ENCODE measurements around the gene ASTL. TPM values are rescaled to one million over a fixed set of nuclear protein-coding genes. Genes with fewer than 3 reads are reported as not detected.

The ASTL gene
- total RNA-seq, 1 experiment from 2014 or later, result 0.79 TPM

DNA sequence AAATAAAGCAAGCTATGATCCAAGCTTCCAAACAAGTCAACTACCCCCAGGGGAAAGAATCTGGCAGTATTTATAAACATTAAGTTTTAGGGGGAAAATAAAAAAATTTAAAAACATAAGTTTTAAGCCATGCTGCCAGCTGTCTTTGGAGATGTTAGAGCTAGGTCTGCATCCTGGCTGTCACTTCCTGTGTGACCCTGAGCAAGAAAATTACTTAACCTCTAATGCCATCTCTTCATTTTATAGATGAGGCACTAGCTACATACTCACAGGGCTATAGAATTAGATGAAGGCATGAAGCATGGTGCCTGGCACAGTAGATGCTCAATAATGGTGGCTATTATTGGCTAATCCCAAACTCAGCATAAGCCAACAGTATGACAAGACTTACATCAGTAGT lies 42.2 kb upstream of the ASTL start (continued):
- TF ChIP-seq SMAD4 (CRISPR knock-in tag; IDR thresholded peaks at IDR 0.05), result no peak
- no peak for TF ChIP-seq FOXJ3 (CRISPR knock-in tag; IDR thresholded peaks at IDR 0.05; ENCODE audit: borderline replicate concordance)
- no peak for TF ChIP-seq E2F1 (CRISPR knock-in tag; IDR thresholded peaks at IDR 0.05)
- TF ChIP-seq, protein P1, sequence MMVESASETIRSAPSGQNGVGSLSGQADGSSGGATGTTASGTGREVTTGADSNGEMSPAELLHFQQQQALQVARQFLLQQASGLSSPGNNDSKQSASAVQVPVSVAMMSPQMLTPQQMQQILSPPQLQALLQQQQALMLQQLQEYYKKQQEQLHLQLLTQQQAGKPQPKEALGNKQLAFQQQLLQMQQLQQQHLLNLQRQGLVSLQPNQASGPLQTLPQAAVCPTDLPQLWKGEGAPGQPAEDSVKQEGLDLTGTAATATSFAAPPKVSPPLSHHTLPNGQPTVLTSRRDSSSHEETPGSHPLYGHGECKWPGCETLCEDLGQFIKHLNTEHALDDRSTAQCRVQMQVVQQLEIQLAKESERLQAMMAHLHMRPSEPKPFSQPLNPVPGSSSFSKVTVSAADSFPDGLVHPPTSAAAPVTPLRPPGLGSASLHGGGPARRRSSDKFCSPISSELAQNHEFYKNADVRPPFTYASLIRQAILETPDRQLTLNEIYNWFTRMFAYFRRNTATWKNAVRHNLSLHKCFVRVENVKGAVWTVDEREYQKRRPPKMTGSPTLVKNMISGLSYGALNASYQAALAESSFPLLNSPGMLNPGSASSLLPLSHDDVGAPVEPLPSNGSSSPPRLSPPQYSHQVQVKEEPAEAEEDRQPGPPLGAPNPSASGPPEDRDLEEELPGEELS (CRISPR knock-in tag; IDR thresholded peaks at IDR 0.05), result no peak
- TF ChIP-seq TP53 (CRISPR knock-in tag; IDR thresholded peaks at IDR 0.05), result no peak
- no peak for TF ChIP-seq ZNF263 (CRISPR knock-in tag; IDR thresholded peaks at IDR 0.05; ENCODE audit: low read depth)

- Mint-ChIP-seq H3K4me1 (no peaks in the 10 kb centered on the region), H3K27ac (no peak overlapping the region), H3K36me3 (peaks cover 7% of the 10 kb centered on the region), H3K27me3 (ENCODE audit: low read depth) (no peaks in the 10 kb centered on the region), H3K4me3 (no peak overlapping the region), H3K9me3 (no peaks in the 10 kb centered on the region)
- ChIA-PET POLR2A (no interaction called here), CTCF (interaction anchor here (0.7 to 3.9 kb wide), 3 partner anchors 28 to 63 kb away, joined by 3 to 14 read pairs (median 4); partner anchors contain the start of genes ADRA2B, ASTL and STARD7)
- TF ChIP-seq, protein P2, sequence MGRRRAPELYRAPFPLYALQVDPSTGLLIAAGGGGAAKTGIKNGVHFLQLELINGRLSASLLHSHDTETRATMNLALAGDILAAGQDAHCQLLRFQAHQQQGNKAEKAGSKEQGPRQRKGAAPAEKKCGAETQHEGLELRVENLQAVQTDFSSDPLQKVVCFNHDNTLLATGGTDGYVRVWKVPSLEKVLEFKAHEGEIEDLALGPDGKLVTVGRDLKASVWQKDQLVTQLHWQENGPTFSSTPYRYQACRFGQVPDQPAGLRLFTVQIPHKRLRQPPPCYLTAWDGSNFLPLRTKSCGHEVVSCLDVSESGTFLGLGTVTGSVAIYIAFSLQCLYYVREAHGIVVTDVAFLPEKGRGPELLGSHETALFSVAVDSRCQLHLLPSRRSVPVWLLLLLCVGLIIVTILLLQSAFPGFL (CRISPR knock-in tag; IDR thresholded peaks at IDR 0.05; ENCODE audit: borderline replicate concordance), result no peak
- TF ChIP-seq TEAD1 (CRISPR knock-in tag; IDR thresholded peaks at IDR 0.05), result no peak
- TF ChIP-seq ZNF121 (CRISPR knock-in tag; IDR thresholded peaks at IDR 0.05), result peak; percentile 72
- ATAC-seq (no peak), DNase-seq (ENCODE audit: low spot score) (no peak)
Measured at GRCh38 chr2:96180002-96180401, 41.7 kb upstream of the ASTL start.

DNA sequence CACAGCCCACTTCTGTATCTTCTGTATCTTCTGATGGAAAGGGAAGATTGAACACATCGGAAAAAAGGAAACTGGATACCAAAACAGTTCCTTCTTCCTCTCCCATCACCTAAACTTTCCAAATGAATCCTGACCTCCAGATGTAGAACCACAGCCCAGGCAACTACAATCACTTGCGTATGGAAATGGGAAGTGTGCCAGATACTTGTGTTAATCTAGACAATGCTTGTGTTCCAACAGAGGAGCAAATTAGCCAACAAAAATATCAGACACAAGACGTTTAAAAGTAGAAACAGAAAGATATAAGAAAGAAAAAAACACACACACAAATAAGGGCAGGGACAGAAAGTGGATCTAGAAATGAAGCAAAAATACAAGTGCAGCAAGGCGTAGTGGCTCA lies 38.4 kb upstream of the ASTL start:
- ChIA-PET POLR2A (no interaction called here), CTCF (interaction anchor here (4.6 kb wide), 1 partner anchor 36 kb away, joined by 214 read pairs; the partner anchor contains the start of genes ASTL and DUSP2)
- H3K27ac Mint-ChIP-seq, result no peak overlapping the region
- no peaks in the 10 kb centered on the region for H3K9me3 Mint-ChIP-seq
- H3K27me3 Mint-ChIP-seq (ENCODE audit: low read depth), result no peaks in the 10 kb centered on the region
- no peak for DNase-seq (ENCODE audit: low spot score)
- no peaks in the 10 kb centered on the region for H3K4me1 Mint-ChIP-seq
- H3K36me3 Mint-ChIP-seq, result no peaks in the 10 kb centered on the region
- ATAC-seq, result no peak
- H3K4me3 Mint-ChIP-seq, result no peak overlapping the region
- TF ChIP-seq PRRX2 (CRISPR knock-in tag; IDR thresholded peaks at IDR 0.05), result no peak
- TF ChIP-seq, protein P3, sequence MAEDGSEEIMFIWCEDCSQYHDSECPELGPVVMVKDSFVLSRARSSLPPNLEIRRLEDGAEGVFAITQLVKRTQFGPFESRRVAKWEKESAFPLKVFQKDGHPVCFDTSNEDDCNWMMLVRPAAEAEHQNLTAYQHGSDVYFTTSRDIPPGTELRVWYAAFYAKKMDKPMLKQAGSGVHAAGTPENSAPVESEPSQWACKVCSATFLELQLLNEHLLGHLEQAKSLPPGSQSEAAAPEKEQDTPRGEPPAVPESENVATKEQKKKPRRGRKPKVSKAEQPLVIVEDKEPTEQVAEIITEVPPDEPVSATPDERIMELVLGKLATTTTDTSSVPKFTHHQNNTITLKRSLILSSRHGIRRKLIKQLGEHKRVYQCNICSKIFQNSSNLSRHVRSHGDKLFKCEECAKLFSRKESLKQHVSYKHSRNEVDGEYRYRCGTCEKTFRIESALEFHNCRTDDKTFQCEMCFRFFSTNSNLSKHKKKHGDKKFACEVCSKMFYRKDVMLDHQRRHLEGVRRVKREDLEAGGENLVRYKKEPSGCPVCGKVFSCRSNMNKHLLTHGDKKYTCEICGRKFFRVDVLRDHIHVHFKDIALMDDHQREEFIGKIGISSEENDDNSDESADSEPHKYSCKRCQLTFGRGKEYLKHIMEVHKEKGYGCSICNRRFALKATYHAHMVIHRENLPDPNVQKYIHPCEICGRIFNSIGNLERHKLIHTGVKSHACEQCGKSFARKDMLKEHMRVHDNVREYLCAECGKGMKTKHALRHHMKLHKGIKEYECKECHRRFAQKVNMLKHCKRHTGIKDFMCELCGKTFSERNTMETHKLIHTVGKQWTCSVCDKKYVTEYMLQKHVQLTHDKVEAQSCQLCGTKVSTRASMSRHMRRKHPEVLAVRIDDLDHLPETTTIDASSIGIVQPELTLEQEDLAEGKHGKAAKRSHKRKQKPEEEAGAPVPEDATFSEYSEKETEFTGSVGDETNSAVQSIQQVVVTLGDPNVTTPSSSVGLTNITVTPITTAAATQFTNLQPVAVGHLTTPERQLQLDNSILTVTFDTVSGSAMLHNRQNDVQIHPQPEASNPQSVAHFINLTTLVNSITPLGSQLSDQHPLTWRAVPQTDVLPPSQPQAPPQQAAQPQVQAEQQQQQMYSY (CRISPR knock-in tag; IDR thresholded peaks at IDR 0.05), result no peak
- TF ChIP-seq, protein P4, sequence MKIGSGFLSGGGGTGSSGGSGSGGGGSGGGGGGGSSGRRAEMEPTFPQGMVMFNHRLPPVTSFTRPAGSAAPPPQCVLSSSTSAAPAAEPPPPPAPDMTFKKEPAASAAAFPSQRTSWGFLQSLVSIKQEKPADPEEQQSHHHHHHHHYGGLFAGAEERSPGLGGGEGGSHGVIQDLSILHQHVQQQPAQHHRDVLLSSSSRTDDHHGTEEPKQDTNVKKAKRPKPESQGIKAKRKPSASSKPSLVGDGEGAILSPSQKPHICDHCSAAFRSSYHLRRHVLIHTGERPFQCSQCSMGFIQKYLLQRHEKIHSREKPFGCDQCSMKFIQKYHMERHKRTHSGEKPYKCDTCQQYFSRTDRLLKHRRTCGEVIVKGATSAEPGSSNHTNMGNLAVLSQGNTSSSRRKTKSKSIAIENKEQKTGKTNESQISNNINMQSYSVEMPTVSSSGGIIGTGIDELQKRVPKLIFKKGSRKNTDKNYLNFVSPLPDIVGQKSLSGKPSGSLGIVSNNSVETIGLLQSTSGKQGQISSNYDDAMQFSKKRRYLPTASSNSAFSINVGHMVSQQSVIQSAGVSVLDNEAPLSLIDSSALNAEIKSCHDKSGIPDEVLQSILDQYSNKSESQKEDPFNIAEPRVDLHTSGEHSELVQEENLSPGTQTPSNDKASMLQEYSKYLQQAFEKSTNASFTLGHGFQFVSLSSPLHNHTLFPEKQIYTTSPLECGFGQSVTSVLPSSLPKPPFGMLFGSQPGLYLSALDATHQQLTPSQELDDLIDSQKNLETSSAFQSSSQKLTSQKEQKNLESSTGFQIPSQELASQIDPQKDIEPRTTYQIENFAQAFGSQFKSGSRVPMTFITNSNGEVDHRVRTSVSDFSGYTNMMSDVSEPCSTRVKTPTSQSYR (CRISPR knock-in tag; IDR thresholded peaks at IDR 0.05), result no peak
- no peak for TF ChIP-seq ZNF532 (CRISPR knock-in tag; IDR thresholded peaks at IDR 0.05; ENCODE audit: borderline replicate concordance)
- no peak for TF ChIP-seq KAT7 (CRISPR knock-in tag; IDR thresholded peaks at IDR 0.05; ENCODE audit: borderline replicate concordance)
- no peak for TF ChIP-seq SMAD3 (CRISPR knock-in tag; IDR thresholded peaks at IDR 0.05; ENCODE audit: borderline replicate concordance)
- TF ChIP-seq, protein P2 (CRISPR knock-in tag; IDR thresholded peaks at IDR 0.05; ENCODE audit: borderline replicate concordance), result no peak
- no peak for TF ChIP-seq OVOL2 (CRISPR knock-in tag; IDR thresholded peaks at IDR 0.05; ENCODE audit: borderline replicate concordance)
